ENCODE results near the gene GPC6. TPM values are rescaled to one million over a fixed set of nuclear protein-coding genes. Genes with fewer than 3 reads are reported as not detected.

GPC6 gene
- total RNA-seq, 1 donor from 2014 or later = 8.4 TPM

- DNase-seq = no peak
- peaks cover 5% of the 10 kb centered on the region for H3K27me3 ChIP-seq
- no peak for ATAC-seq
- intact Hi-C loops (cut with DNase I) = no loop called here
- H3K27ac ChIP-seq = no peak overlapping the region
- H3K9me3 ChIP-seq = no peaks in the 10 kb centered on the region
- no peaks in the 10 kb centered on the region for H3K36me3 ChIP-seq
- no peaks in the 10 kb centered on the region for H3K4me1 ChIP-seq
- no peak overlapping the region for H3K4me3 ChIP-seq
- TF ChIP-seq, protein P1, sequence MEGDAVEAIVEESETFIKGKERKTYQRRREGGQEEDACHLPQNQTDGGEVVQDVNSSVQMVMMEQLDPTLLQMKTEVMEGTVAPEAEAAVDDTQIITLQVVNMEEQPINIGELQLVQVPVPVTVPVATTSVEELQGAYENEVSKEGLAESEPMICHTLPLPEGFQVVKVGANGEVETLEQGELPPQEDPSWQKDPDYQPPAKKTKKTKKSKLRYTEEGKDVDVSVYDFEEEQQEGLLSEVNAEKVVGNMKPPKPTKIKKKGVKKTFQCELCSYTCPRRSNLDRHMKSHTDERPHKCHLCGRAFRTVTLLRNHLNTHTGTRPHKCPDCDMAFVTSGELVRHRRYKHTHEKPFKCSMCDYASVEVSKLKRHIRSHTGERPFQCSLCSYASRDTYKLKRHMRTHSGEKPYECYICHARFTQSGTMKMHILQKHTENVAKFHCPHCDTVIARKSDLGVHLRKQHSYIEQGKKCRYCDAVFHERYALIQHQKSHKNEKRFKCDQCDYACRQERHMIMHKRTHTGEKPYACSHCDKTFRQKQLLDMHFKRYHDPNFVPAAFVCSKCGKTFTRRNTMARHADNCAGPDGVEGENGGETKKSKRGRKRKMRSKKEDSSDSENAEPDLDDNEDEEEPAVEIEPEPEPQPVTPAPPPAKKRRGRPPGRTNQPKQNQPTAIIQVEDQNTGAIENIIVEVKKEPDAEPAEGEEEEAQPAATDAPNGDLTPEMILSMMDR (IDR thresholded peaks at IDR 0.05) = no peak
Measured at GRCh38 chr13:94417294-94417693, 1190.7 kb downstream of the GPC6 start.

DNA sequence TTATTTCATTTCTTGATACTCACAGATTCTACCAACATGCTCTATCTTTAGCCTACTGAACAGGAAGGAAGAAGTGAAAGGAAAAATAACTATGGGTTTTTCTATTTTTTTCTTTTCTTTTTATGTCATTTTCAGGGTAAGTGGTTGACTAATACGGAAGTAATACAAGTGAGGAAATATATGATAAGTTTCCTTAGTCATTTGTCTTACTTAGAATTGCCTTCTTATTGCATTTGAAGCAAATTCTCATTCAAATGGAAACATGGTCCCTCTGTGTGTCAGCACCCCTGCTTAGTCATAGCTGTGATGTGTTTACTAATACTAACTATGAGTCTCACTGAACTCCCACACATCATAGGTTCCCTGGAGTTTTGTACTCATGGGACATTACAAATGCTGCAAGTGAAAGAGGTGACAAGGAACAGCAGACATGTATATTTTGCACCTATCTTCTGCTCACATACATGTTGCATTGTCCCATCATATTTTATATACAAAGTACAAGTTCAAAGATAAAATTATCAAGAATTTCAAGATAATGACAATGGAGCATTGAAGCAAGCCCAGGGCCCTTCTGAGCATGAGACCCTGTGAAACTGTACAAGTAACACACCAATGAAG is 1192.8 kb downstream of the GPC6 start:
- Histone ChIP-seq H3K9me3 (no peaks in the 10 kb centered on the region), H3K27me3 (no peaks in the 10 kb centered on the region), H3K4me3 (no peak overlapping the region), H3K36me3 (no peaks in the 10 kb centered on the region), H3K27ac (no peak overlapping the region), H3K4me1 (no peaks in the 10 kb centered on the region)
- TF ChIP-seq, protein P1 (IDR thresholded peaks at IDR 0.05) = no peak
- intact Hi-C loops (cut with DNase I) = no loop called here
- DNase-seq = no peak
- ATAC-seq = peak; percentile 39

DNA sequence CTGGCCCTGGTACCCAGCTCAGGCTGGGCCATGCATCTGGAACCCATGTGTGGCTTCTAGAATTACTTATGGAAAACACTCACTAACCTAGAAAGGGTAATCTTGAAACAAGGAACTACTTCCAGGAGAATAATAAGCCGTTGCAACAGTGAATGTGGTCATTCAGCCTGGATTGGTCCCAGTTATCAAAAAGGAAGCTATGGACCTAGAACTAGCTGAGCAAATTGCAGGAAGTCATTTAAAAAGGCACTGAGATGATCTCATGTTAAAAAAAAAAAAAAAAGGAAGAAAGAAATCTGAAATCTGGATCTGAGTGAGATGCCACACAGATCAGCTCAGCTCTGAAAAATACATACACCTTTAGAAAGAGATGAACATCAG is 1193.3 kb downstream of the GPC6 start:
- Histone ChIP-seq H3K4me3 (no peak overlapping the region), H3K27me3 (no peaks in the 10 kb centered on the region), H3K9me3 (no peaks in the 10 kb centered on the region), H3K27ac (no peak overlapping the region), H3K36me3 (no peaks in the 10 kb centered on the region), H3K4me1 (no peaks in the 10 kb centered on the region)
- DNase-seq (no peak), ATAC-seq (no peak)
- intact Hi-C loops (cut with DNase I) = no loop called here
- TF ChIP-seq, protein P1 (IDR thresholded peaks at IDR 0.05) = no peak

DNA sequence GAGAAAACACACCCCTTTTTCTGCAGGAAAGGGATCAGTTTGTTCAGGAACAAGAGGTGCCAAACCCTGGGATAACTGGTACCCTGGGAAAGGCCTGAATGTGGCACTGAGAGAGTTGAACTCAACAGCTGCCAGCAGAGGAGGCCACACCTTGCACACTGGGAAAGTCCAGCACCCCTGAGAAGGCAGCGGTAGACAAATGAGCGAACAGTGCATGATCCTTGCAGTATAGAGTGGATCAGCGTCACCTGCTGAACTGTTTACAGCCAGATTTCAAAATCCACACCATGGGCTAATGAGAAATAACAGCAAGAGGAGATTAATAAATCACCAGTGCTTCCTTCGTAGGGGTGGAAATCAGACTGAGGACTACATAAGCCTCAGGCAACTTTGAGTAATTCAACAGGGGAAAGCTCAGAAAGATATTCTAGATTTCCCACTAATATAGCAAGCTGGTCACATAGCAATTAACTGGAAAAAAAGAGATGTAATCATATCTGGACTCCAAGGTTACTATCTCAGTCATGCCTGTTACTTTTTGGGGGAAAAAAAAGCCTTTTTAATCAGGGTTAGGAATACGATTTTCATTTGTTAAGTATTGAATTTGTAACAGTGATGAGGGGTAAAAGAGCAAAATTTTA is 1200.8 kb downstream of the GPC6 start:
- DNase-seq (no peak), ATAC-seq (no peak)
- no peak overlapping the region for H3K27ac ChIP-seq
- no peak overlapping the region for H3K4me3 ChIP-seq
- TF ChIP-seq, protein P1 (IDR thresholded peaks at IDR 0.05) = no peak
- peaks cover 3% of the 10 kb centered on the region for H3K27me3 ChIP-seq
- no peaks in the 10 kb centered on the region for H3K9me3 ChIP-seq
- intact Hi-C loops (cut with DNase I) = no loop called here
- no peaks in the 10 kb centered on the region for H3K36me3 ChIP-seq
- no peaks in the 10 kb centered on the region for H3K4me1 ChIP-seq

DNA sequence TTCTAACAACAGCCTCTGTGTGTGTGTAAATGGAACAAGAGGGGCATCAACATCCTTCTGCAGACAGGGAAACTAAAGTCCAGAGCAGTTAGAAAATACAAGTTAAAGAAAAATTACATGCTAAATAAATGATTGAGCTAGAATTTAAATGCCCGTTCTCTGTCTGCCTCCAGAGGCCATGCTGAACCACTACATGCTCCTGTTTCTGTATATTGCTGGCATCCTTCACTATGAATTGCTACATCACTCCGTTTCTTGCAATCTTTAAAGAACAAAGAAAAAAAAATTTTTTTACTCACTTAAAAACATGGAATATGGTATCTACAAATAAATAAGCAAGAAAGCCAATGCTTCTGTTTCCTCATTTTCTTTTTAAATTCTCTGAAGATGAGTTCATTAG is 1205.0 kb downstream of the GPC6 start:
- Histone ChIP-seq H3K4me3 (no peak overlapping the region), H3K4me1 (no peaks in the 10 kb centered on the region), H3K27ac (no peak overlapping the region), H3K9me3 (no peaks in the 10 kb centered on the region), H3K27me3 (no peaks in the 10 kb centered on the region), H3K36me3 (no peaks in the 10 kb centered on the region)
- intact Hi-C loops (cut with DNase I) = loop anchor here (5.0 kb wide), 1 partner anchor 186 kb away; no protein-coding TSS in a partner anchor
- DNase-seq (no peak), ATAC-seq (no peak)
- TF ChIP-seq, protein P1 (IDR thresholded peaks at IDR 0.05) = no peak

Data from upper lobe of right lung (tissue), 1 donor.